GM06990 (cell line): ENCODE data around the gene CREB3L1.

ENCODE experiments used
- DNase-seq: peaks from one replicate; pipeline ENCODE4 v3.0.0-alpha.2; 2011; ENCODE audit not compliant: insufficient read length; ENCODE audit errors: extremely low read depth
- H3K27me3 ChIP-seq: replicated peaks from 2 replicates; pipeline ENCODE4 v1.6.0; 2011; ENCODE audit warnings: low read length; ENCODE audit not compliant: control insufficient read depth, insufficient read depth
- H3K36me3 ChIP-seq: 2 replicates; pipeline ENCODE4 v1.5.1; 2011; ENCODE audit warnings: low read length; ENCODE audit not compliant: control insufficient read depth, insufficient read depth
- H3K4me3 ChIP-seq: replicated peaks from 2 replicates; pipeline ENCODE4 v1.5.1; 2011; ENCODE audit warnings: low read depth, mild to moderate bottlenecking, control low read depth, low read length
- CTCF ChIP-seq: IDR thresholded peaks from 2 replicates; pipeline ENCODE4 v1.5.1; 2011; ENCODE audit warnings: low read length, control low read depth, mild to moderate bottlenecking, inconsistent platforms; ENCODE audit not compliant: insufficient read depth, poor library complexity, severe bottlenecking

The CREB3L1 gene

GRCh38 chr11:46275964-46276641 lies 1.4 kb upstream of the CREB3L1 start:
- DNase-seq = no peak
- H3K4me3 ChIP-seq = no peak overlapping the region
- no peak for TF ChIP-seq CTCF
- no peaks in the 10 kb centered on the region for H3K27me3 ChIP-seq
- no peaks in the 10 kb centered on the region for H3K36me3 ChIP-seq

GRCh38 chr11:46277313-46277621 lies 195 bp upstream of the CREB3L1 start:
- TF ChIP-seq CTCF = no peak
- no peak for DNase-seq
- Histone ChIP-seq H3K36me3 (no peaks in the 10 kb centered on the region), H3K27me3 (no peaks in the 10 kb centered on the region), H3K4me3 (peak overlapping the region; percentile 65)

- peak; percentile 77 for TF ChIP-seq CTCF
- no peak for DNase-seq
- peak overlapping the region; percentile 65 for H3K4me3 ChIP-seq
- H3K27me3 ChIP-seq = no peaks in the 10 kb centered on the region
- H3K36me3 ChIP-seq = no peaks in the 10 kb centered on the region
Observed at GRCh38 chr11:46278387-46279125, 1.1 kb downstream of the CREB3L1 start.

GRCh38 chr11:46279126-46280099 lies 2.0 kb downstream of the CREB3L1 start:
- DNase-seq = no peak
- H3K4me3 ChIP-seq = peak overlapping the region; percentile 65
- no peaks in the 10 kb centered on the region for H3K36me3 ChIP-seq
- H3K27me3 ChIP-seq = no peaks in the 10 kb centered on the region
- TF ChIP-seq CTCF = no peak

GRCh38 chr11:46280706-46281105 lies 3.2 kb downstream of the CREB3L1 start:
- no peaks in the 10 kb centered on the region for H3K27me3 ChIP-seq
- DNase-seq = no peak
- H3K4me3 ChIP-seq = no peak overlapping the region; the same call in 1 of the 2 replicates
- no peak for TF ChIP-seq CTCF
- no peaks in the 10 kb centered on the region for H3K36me3 ChIP-seq
